Stimulated activated CD8-positive, alpha-beta memory T cell treated with anti-CD3 and anti-CD28 coated beads, Interleukin-4, amount 100 ng/mL, for 24 hours (primary cell): ENCODE measurements around the gene MMP27.

Experiments
- DNase-seq: peaks from one replicate; pipeline ENCODE4 v3.0.0-alpha.2; 2020; ENCODE audit warnings: low read depth

MMP27 gene

GRCh38 chr11:102703826-102704493 lies 1.6 kb downstream of the MMP27 start:
- DNase-seq, result no peak

GRCh38 chr11:102695201-102695600 lies 10.4 kb downstream of the MMP27 start:
- no peak for DNase-seq

GRCh38 chr11:102685754-102686153 lies 19.8 kb downstream of the MMP27 start:
- no peak for DNase-seq

- no peak for DNase-seq
Observed at GRCh38 chr11:102685338-102685737, 20.2 kb downstream of the MMP27 start.

- DNase-seq, result no peak
Observed at GRCh38 chr11:102683277-102683676, 22.3 kb downstream of the MMP27 start.

- DNase-seq, result no peak
Observed at GRCh38 chr11:102680945-102681344, 24.6 kb downstream of the MMP27 start.

GRCh38 chr11:102678022-102678421 lies 27.5 kb downstream of the MMP27 start:
- no peak for DNase-seq

GRCh38 chr11:102676084-102676483 lies 29.5 kb downstream of the MMP27 start:
- no peak for DNase-seq

- DNase-seq, result no peak
Observed at GRCh38 chr11:102669664-102670063, 35.9 kb downstream of the MMP27 start.

GRCh38 chr11:102666331-102666957 lies 39.1 kb downstream of the MMP27 start:
- DNase-seq, result no peak

- no peak for DNase-seq
Observed at GRCh38 chr11:102664001-102664752, 41.4 kb downstream of the MMP27 start.

- DNase-seq, result no peak
Observed at GRCh38 chr11:102662607-102663006, 43.0 kb downstream of the MMP27 start.

GRCh38 chr11:102661040-102661439 lies 44.5 kb downstream of the MMP27 start:
- DNase-seq, result no peak

- no peak for DNase-seq
Observed at GRCh38 chr11:102656528-102656927, 49.0 kb downstream of the MMP27 start.

GRCh38 chr11:102655547-102655946 lies 50.0 kb downstream of the MMP27 start:
- DNase-seq, result no peak

GRCh38 chr11:102654761-102655160 lies 50.8 kb downstream of the MMP27 start:
- no peak for DNase-seq

GRCh38 chr11:102653744-102654291 lies 51.8 kb downstream of the MMP27 start:
- DNase-seq, result no peak

- DNase-seq, result no peak
Observed at GRCh38 chr11:102647430-102647829, 58.1 kb downstream of the MMP27 start.

GRCh38 chr11:102643941-102644340 lies 61.6 kb downstream of the MMP27 start:
- no peak for DNase-seq
